ENCODE data around the gene CRIP1.

Gene CRIP1

DNA sequence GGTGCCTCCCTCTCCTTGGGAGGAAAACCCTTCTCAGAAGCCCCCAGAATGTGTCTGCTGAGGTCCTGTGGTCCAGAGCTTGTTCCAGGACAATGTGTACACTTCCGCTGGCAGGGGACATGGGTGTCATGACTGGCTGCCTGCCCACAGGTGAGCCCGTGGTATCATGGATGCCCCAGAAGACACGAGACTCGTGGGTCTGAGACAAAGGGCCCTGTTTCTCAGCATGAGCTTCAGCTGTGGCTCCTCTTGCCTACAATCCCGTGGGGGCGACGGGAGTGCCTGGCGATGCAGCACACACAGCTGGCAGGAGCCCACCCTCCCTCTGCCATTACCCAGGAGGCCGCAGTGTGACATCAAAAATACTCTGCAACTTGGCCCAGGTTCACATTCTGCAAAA, 46.7 kb downstream of the CRIP1 start:
- no peak for DNase-seq (ENCODE audit: low read depth in 2 of 2)

DNA sequence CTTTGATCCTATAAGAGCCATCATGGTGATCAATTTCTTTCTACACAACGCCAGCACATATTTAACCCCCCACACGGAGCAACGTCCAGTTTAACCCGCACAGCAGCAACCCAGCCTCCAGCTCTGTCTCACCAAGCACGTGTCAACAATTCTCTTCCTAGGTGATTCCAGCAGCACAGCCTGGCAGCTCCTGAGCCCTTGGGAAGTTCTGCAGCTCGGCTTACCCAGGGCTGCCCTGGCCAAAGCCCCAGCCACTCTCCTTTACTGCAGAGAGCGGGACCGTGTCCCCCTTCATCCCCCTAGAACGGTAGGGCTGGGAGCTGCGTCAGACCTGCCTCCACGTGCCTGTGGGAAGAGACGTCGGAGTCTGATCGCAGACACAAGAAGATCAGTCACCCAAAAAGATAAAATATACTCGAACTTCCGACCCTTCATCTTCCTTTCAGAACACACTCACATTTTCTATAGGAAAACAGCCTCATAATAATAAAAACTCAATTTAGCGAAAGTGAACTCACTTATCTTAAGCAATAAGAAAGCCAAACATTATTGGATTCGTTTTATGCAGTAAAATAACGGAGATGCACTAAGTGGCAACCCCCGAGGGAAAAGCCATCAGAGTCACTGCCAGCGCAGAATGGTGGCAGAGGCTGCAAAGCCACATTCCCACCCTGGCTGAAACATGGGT, 47.3 kb downstream of the CRIP1 start:
- no peak for DNase-seq (ENCODE audit: low read depth in 2 of 2)

DNA sequence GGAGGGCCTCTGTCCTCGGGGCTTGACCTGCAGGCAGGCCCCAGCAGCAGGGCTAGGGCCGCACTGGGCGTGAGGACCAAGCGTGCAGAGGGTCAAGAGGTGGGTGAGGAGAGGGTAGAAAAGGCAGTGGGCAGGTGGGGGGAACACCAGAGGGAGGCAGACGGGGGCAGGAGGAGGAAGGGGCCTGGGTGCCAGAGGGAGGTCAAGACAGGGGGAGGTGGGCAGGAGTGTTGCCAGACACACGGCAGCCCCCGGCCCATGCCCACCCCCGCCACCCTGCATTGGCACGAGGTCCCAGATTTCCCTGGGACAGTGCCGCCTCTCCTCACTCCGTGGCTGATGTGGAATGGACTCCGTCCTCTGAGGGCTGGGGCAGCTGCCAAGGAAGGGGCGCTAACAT, 47.9 kb downstream of the CRIP1 start:
- no peak for DNase-seq (ENCODE audit: low read depth in 2 of 2)

DNA sequence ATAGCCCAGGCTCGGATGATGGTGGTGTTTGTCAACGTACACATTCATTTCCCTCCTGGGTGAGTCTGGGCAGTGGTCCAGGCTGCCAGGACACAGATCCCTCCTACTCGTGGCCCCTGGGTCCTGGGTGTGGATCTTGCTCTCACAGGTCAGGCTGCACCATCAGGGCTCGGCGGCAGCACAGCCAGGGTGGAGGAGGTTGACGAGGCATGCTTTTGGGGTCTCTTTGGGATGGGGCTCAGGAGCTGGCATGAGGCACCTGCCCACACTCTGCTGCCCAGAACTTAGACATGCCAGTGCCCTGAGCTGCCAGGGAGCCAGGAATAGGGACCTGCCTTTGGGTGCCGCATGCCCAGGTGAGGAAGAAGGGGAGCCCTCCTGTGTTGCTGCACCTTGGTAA, 49.4 kb downstream of the CRIP1 start:
- DNase-seq (ENCODE audit: low read depth in 2 of 2) = no peak

DNA sequence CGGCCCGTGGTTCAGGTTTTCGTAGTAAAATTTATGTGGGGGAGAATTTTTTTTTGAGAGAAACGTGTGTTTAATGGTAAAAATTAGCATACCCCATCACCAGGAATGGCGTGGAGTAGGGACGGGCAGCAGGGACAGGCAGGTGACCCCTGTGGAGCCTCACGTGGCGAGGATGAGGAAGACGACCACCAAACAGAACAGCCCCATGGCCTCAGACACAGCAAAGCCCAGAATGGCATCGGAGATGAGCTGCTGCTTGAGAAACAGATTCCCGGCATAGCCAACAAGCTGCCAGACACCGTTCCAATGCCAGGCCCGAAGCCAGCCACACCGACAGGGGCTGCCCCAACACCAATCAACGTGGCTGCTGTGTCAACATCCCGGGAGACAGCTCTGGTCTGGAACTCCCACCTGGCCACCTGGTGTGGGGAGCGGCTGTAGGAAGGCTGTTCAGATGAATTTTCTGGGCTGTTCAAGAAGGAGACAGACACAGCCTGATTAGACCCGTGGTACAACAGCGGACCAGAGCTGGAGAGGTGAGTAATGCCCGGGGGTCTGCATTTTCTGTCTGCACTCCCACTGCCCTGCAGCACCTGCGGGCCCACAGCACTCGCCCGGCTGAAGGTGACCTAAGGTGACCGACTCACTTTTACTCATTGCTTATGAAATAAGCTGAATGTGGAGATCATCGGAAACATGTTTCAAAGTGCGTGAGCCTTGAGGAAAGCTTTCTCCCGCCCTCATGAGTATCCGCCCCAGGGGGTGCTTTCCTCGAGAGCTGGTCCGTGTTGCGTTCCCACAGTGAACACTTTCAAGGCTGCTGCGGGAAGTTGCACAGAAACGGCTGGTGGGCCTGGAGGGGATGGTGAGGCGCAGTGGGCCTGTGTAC, 50.2 kb downstream of the CRIP1 start:
- no peak for DNase-seq (ENCODE audit: low read depth in 2 of 2)

DNA sequence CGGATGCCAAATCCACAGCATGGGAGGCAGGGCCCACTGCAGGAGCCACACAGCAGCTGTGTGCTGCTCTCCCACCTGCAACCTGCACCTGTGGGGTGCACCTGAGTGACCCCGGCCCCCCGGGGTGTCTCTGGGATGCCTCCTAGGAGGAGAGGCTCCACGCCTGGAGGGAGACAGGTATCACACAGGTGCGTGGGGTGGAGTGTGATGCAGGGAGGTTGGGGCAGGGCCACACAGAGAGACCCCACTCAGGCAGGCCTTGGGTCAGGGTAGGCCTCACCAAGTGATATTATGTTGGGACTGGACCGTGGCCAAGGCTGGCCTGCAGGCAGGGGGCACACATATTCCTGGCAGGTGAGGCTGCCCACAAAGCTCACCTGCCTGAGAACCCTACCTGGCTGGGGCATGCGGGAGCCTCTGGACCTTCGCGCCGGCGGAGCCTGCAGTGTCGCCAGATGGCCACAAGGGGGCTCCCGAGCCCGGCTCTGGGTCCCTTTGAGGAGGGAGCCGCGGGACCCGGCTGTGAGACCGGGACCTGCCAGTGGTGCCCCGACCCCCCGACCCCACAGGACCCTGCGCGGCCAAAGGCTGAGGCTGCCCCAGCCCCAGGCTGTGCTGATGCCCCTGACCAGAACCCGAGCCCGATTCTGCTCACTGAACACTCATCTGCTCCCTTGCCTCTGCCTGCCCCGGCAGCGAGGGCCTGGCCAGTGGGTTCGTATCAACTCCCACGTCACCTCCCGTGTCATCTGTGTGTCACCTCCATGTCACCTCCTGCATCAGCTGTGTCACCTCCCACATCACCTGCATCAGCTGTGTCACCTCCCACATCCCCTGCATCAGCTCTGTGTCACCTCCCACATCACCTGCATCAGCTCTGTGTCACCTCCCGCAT, 51.1 kb downstream of the CRIP1 start:
- peak; percentile 23 to 41 for DNase-seq (ENCODE audit: low read depth in 2 of 2)
